Neural progenitor cell (in vitro differentiated cells): Measurements from ENCODE around the gene SCN9A.

ENCODE experiments used
- EZH2 ChIP-seq: fragments of 200-600 bp; sonication (generic); IDR thresholded peaks from 2 replicates; pipeline ENCODE4 v1.6.1; 2017; ENCODE audit warnings: antibody characterized with exemption, mild to moderate bottlenecking, moderate library complexity
- TF ChIP-seq, protein P1 (sequence below): fragments of 200-600 bp; sonication (generic); IDR thresholded peaks from 2 replicates; pipeline ENCODE4 v1.5.1; 2017; ENCODE audit warnings: antibody characterized with exemption, mild to moderate bottlenecking

DNA sequence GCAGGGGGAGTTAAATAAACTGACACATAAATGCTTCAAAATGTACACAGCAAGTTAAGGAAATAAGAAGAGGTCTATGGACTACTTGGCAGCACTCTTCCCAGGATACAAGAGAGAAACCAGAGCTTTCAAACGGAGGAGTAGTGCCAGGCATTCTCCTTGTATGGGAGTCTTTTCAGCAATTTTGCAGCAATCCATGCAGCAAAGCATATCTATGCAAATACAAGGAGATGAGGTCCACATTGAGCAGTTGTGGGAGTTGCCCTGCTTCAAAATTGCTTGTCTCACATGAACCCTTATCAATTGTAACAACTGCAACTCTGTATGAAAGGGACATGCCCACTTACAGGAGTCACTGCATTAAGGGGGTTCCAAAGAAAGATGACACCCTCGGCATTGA, 37.8 kb downstream of the SCN9A start:
- TF ChIP-seq, protein P1, sequence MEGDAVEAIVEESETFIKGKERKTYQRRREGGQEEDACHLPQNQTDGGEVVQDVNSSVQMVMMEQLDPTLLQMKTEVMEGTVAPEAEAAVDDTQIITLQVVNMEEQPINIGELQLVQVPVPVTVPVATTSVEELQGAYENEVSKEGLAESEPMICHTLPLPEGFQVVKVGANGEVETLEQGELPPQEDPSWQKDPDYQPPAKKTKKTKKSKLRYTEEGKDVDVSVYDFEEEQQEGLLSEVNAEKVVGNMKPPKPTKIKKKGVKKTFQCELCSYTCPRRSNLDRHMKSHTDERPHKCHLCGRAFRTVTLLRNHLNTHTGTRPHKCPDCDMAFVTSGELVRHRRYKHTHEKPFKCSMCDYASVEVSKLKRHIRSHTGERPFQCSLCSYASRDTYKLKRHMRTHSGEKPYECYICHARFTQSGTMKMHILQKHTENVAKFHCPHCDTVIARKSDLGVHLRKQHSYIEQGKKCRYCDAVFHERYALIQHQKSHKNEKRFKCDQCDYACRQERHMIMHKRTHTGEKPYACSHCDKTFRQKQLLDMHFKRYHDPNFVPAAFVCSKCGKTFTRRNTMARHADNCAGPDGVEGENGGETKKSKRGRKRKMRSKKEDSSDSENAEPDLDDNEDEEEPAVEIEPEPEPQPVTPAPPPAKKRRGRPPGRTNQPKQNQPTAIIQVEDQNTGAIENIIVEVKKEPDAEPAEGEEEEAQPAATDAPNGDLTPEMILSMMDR, result no peak
- no peak for TF ChIP-seq EZH2
